ENCODE measurements around the gene MORN5.

DNA sequence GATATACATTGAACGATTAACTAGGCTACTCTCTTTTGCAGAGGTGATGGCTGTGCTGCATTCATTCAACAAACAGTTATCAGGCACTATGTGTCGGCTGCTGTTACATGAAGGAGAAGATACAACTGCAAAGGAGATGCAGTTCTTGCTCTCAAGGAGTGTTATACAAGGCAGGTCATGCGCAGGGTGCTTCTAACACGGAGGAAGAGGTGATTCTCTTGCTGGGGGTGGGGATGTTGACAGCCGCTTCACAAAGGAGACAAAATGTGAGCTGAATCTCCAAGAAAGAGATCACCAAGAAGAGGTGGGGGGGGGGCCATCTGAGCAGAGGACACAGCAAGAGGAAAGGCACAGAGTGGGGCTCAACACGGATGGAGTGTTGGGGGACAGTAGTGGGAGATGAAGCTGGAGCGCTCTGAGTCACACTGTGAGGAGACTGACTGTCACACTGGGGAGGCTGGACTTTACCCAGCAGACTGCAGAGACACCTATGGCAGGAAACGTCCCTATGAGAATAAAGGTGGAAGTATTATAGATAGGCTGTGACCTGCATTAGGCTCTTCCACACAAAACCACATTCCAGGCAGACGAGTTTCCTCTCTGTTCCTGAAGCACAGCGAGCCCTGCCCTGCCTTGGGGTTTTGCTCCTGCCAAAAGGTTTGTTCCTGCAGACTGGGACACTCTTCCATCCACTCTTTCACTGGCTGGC, 21.0 kb upstream of the MORN5 start:
- no peak for TF ChIP-seq EZH2 (IDR thresholded peaks at IDR 0.05; ENCODE audit: insufficient read depth, poor library complexity, severe bottlenecking)
- no peak for TF ChIP-seq EZH2phosphoT487 (IDR thresholded peaks at IDR 0.05; ENCODE audit: insufficient read depth, low read depth)

Data from GM23248 (cell line).